Measurements from ENCODE around the gene NPM1. TPM values are rescaled to one million over a fixed set of nuclear protein-coding genes. Genes with fewer than 3 reads are reported as not detected.
A peak's percentile ranks its signal among the peaks of the same experiment; 100 is the strongest.
"Not testable (repeated sequence)": the region's sequence is repeated elsewhere in the genome, so short reads cannot be mapped to it uniquely, and the experiment has no call there.

Gene NPM1
- total RNA-seq, 2 donors from 2014 or later, result 1,997 to 2,127 TPM

DNA sequence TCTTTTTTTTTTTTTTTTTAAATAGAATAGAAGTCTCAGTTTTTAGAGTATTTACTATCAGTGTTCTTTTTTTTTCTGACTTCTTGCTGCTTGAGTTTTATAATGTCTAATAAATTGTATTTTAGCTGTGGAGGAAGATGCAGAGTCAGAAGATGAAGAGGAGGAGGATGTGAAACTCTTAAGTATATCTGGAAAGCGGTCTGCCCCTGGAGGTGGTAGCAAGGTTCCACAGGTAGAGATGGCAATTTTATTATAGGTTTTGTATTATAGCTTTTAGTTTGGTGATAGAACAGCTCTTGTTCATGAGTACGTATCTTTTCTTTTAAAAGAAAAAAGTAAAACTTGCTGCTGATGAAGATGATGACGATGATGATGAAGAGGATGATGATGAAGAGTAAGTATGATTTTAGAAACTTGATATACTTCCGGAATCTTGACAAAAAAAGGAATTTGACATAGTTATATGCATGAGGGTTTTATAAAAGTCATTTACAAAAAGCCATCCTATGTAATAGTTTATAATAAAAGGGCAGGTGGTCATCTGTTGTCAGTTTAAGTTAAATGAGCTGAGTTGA lies 5.0 kb downstream of the NPM1 start:
- H3K9me3 ChIP-seq (ENCODE audit: control insufficient read depth, low read length), result no peaks in the 10 kb centered on the region
- no peak overlapping the region for H3K9ac ChIP-seq (ENCODE audit: extremely low read depth, low read length, poor library complexity, severe bottlenecking)
- Mint-ChIP-seq H3K27ac (peak overlapping the region; percentile 48), H3K27me3 (ENCODE audit: insufficient read depth) (no peaks in the 10 kb centered on the region), H3K4me1 (peaks cover 43% of the 10 kb centered on the region), H3K9me3 (peaks cover 1% of the 10 kb centered on the region), H3K4me3 (peak overlapping the region; percentile 3), H3K36me3 (ENCODE audit: low read depth) (peaks cover 95% of the 10 kb centered on the region)
- 95 to 98% methylated on average over 4 of the region's 4 CpGs for WGBS, 2 experiments (ENCODE audit: insufficient coverage in 1 of 2, insufficient read length in 1 of 2)
- H3K27me3 ChIP-seq (ENCODE audit: control insufficient read depth, insufficient read depth, low read length, poor library complexity, severe bottlenecking), result no peaks in the 10 kb centered on the region
- TF ChIP-seq, protein P1, sequence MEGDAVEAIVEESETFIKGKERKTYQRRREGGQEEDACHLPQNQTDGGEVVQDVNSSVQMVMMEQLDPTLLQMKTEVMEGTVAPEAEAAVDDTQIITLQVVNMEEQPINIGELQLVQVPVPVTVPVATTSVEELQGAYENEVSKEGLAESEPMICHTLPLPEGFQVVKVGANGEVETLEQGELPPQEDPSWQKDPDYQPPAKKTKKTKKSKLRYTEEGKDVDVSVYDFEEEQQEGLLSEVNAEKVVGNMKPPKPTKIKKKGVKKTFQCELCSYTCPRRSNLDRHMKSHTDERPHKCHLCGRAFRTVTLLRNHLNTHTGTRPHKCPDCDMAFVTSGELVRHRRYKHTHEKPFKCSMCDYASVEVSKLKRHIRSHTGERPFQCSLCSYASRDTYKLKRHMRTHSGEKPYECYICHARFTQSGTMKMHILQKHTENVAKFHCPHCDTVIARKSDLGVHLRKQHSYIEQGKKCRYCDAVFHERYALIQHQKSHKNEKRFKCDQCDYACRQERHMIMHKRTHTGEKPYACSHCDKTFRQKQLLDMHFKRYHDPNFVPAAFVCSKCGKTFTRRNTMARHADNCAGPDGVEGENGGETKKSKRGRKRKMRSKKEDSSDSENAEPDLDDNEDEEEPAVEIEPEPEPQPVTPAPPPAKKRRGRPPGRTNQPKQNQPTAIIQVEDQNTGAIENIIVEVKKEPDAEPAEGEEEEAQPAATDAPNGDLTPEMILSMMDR (conservative IDR thresholded peaks at IDR 0.05), result peak; percentile 57
- peak overlapping the region; percentile 46 for H3K4me3 ChIP-seq (ENCODE audit: low read length)
- DNase-seq, result no peak
- H3K36me3 ChIP-seq (ENCODE audit: control insufficient read depth, insufficient read depth, low read length), result peaks cover 92% of the 10 kb centered on the region
- peaks cover 7% of the 10 kb centered on the region for H3K4me1 ChIP-seq (ENCODE audit: control insufficient read depth, insufficient read depth, low read length)
- H3K27ac ChIP-seq (ENCODE audit: low read depth, low read length), result no peak overlapping the region

DNA sequence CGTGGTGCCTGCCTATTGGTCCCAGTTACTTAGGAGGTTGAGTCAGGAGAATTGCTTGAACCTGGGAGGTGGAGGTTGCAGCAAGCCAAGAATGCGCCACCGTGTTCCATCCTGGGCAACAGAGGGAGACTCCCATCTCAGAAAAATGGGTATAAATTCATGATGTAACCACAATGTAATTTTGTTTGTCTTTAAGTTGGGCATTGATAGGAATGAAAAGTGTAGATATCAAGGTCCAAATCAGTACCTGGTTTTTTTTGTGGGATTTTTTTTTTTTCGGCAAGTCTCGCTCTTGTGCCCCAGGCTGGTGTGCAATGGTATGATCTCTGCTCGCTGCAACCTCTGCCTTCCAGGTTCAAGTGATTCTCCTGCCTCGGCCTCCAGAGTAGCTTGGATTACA lies 7.4 kb downstream of the NPM1 start:
- Histone ChIP-seq H3K9me3 (ENCODE audit: control insufficient read depth, low read length) (peaks cover 6% of the 10 kb centered on the region), H3K27ac (ENCODE audit: low read depth, low read length) (no peak overlapping the region), H3K36me3 (ENCODE audit: control insufficient read depth, insufficient read depth, low read length) (peaks cover 100% of the 10 kb centered on the region), H3K4me3 (ENCODE audit: low read length) (no peak overlapping the region), H3K9ac (ENCODE audit: extremely low read depth, low read length, poor library complexity, severe bottlenecking) (no peak overlapping the region), H3K27me3 (ENCODE audit: control insufficient read depth, insufficient read depth, low read length, poor library complexity, severe bottlenecking) (no peaks in the 10 kb centered on the region), H3K4me1 (ENCODE audit: control insufficient read depth, insufficient read depth, low read length) (peaks cover 7% of the 10 kb centered on the region)
- H3K4me1 Mint-ChIP-seq, result peaks cover 36% of the 10 kb centered on the region
- peaks cover 98% of the 10 kb centered on the region for H3K36me3 Mint-ChIP-seq (ENCODE audit: low read depth)
- peak; percentile 35 for DNase-seq
- no peak overlapping the region for H3K27ac Mint-ChIP-seq
- whole genome bisulfite sequencing, 2 experiments (ENCODE audit: insufficient coverage in 1 of 2, insufficient read length in 1 of 2), result 80 to 94% methylated on average over 5 to 7 of the region's 7 CpGs
- no peak overlapping the region for H3K4me3 Mint-ChIP-seq
- no peaks in the 10 kb centered on the region for H3K9me3 Mint-ChIP-seq
- H3K27me3 Mint-ChIP-seq (ENCODE audit: insufficient read depth), result no peaks in the 10 kb centered on the region
- TF ChIP-seq, protein P1 (conservative IDR thresholded peaks at IDR 0.05), result no peak

DNA sequence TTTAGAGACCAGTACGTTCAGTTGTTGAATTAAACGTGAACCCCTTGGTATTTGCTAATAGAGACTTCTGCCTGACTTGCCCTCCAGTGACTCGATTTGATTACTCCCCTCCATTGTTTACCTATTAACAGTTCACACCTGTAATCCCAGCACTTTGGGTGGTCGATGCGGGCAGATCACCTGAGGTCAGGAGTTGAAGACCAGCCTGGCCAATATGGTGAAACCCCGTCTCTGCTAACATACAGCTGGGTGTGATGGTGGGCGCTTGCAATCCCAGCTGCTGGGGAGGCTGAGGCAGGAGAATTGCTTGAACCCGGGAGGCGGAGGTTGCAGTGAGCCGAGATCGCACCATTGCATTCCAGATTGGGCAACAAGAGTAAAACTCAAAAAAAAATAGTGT lies 8.9 kb downstream of the NPM1 start:
- H3K9me3 Mint-ChIP-seq; H3K4me1 ChIP-seq (ENCODE audit: control insufficient read depth, insufficient read depth, low read length); H3K27me3 ChIP-seq (ENCODE audit: control insufficient read depth, insufficient read depth, low read length, poor library complexity, severe bottlenecking); H3K27ac ChIP-seq (ENCODE audit: low read depth, low read length); H3K9ac ChIP-seq (ENCODE audit: extremely low read depth, low read length, poor library complexity, severe bottlenecking); H3K27me3 Mint-ChIP-seq (ENCODE audit: insufficient read depth): not testable (repeated sequence)
- H3K4me3 Mint-ChIP-seq, result peak overlapping the region; percentile 32
- H3K36me3 Mint-ChIP-seq (ENCODE audit: low read depth), result peaks cover 98% of the 10 kb centered on the region
- peaks cover 30% of the 10 kb centered on the region for H3K4me1 Mint-ChIP-seq
- DNase-seq, result peak; percentile 55
- H3K27ac Mint-ChIP-seq, result peak overlapping the region; percentile 68
- Histone ChIP-seq H3K36me3 (ENCODE audit: control insufficient read depth, insufficient read depth, low read length) (peaks cover 100% of the 10 kb centered on the region), H3K4me3 (ENCODE audit: low read length) (peak overlapping the region; percentile 52), H3K9me3 (ENCODE audit: control insufficient read depth, low read length) (peaks cover 16% of the 10 kb centered on the region)
- WGBS, 2 experiments (ENCODE audit: insufficient coverage in 1 of 2, insufficient read length in 1 of 2), result 89 to 94% methylated on average over 10 to 11 of the region's 11 CpGs

DNA sequence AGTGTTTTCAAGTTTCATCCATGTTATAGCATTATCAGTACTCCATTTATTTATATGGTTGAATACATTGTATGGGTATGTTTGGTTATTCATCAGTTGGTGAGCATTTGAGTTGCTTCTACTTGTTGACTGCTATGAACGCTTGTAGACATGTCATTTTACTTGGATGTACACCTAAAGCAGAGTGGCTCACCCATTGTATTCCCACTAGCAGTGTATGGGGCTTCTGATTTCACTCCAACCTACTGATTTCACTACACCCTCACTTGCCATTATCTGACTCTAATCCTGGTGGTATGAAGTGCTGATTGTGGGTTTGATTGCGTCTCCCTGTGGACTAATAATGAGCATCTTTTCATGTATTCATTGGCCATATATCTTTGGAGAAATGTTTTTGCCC lies 9.5 kb downstream of the NPM1 start:
- TF ChIP-seq, protein P1 (conservative IDR thresholded peaks at IDR 0.05), result no peak
- Histone ChIP-seq H3K9me3 (ENCODE audit: control insufficient read depth, low read length) (peaks cover 20% of the 10 kb centered on the region), H3K4me3 (ENCODE audit: low read length) (peak overlapping the region; percentile 52), H3K9ac (ENCODE audit: extremely low read depth, low read length, poor library complexity, severe bottlenecking) (no peak overlapping the region), H3K36me3 (ENCODE audit: control insufficient read depth, insufficient read depth, low read length) (peaks cover 97% of the 10 kb centered on the region), H3K4me1 (ENCODE audit: control insufficient read depth, insufficient read depth, low read length) (peaks cover 7% of the 10 kb centered on the region), H3K27me3 (ENCODE audit: control insufficient read depth, insufficient read depth, low read length, poor library complexity, severe bottlenecking) (no peaks in the 10 kb centered on the region), H3K27ac (ENCODE audit: low read depth, low read length) (no peak overlapping the region)
- Mint-ChIP-seq H3K9me3 (peaks cover 4% of the 10 kb centered on the region), H3K27me3 (ENCODE audit: insufficient read depth) (no peaks in the 10 kb centered on the region), H3K4me3 (peak overlapping the region; percentile 32), H3K27ac (no peak overlapping the region), H3K36me3 (ENCODE audit: low read depth) (peaks cover 97% of the 10 kb centered on the region), H3K4me1 (peaks cover 32% of the 10 kb centered on the region)
- WGBS, 2 experiments (ENCODE audit: insufficient coverage in 1 of 2, insufficient read length in 1 of 2), result 95 to 100% methylated on average over 1 to 2 of the region's 2 CpGs
- peak; percentile 25 for DNase-seq
